Measurements from ENCODE around the gene MRPS7.

Gene MRPS7

GRCh38 chr17:75315541-75316243 is 54.0 kb downstream of the MRPS7 start:
- no peak for DNase-seq
